Stimulated activated CD8-positive, alpha-beta memory T cell treated with anti-CD3 and anti-CD28 coated beads, Interleukin-15, amount 100 ng/mL, for 24 hours (primary cell): Measurements from ENCODE around the gene PREX1.

Source experiments
- DNase-seq: peaks from one replicate; pipeline ENCODE4 v3.0.0-alpha.2; 2020; ENCODE audit warnings: low read depth

PREX1 gene

GRCh38 chr20:48658198-48658476 is 169.7 kb downstream of the PREX1 start:
- DNase-seq, result no peak

- no peak for DNase-seq
Measured at GRCh38 chr20:48657426-48658197, 170.2 kb downstream of the PREX1 start.

DNA sequence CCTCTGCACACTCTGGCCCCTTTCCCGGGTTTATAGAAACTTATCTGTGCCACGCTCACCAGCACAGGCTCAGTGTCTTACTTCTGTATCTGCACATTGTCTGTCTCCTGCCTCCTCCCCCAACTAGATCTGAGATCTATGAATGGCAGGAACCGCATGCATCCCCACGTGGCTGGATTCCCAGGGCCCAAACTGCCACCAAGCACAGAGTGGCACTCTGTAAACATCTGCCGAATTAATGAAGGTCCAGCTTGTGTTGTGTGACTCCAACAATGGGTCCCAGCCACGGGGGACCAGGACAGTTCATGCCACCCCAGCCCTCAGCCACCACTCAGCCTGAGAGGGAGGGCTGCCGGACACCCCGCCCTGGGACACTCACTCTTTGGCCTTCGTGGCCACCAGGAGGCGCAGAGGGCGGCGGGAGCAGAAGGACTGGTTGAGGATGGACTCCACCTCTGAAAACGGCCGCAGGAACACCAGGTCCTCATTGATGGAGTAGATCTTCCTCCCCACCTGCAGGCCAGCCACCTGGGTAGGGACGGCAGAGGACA is 171.1 kb downstream of the PREX1 start:
- no peak for DNase-seq

DNA sequence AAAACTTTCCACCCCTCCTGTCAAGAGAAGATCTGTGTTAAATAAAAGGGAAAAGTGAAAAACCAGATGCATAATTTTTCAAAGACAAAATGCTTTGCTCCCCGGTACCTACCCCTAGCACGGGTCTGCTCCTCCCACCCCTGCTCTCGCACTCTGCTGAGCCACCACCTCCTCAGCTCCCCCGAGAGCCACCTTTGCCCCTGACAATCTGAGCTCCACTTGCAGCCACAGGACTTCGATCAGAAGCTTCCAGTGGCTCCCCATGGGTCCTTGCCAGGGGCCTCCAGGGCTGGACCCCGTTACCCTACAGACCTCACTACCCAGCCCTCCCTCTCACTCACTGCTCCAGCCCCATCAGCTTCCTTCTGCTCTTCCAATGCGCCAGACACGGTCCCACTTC is 171.7 kb downstream of the PREX1 start:
- DNase-seq, result no peak

DNA sequence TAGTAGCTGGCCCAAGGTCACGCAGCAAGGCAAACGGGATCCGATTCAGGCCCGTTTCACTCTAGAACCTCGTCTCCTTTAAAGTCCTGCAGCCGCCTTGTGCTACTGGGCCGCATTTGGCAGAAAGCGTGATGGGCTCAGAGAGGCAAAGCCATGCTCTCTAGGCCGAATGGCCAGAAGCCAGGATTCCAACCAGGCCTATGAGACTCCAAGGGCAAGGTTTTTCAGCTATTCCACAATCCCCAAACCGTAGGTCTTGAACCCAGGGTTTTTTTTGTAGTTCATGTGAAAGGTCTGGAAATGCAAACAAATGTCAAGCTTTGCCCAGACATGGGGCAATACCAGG is 174.1 kb downstream of the PREX1 start:
- DNase-seq, result no peak

GRCh38 chr20:48652961-48653705 is 174.7 kb downstream of the PREX1 start:
- DNase-seq, result no peak

- no peak for DNase-seq
Measured at GRCh38 chr20:48651960-48652359, 175.8 kb downstream of the PREX1 start.

GRCh38 chr20:48651271-48651670 is 176.5 kb downstream of the PREX1 start:
- no peak for DNase-seq

DNA sequence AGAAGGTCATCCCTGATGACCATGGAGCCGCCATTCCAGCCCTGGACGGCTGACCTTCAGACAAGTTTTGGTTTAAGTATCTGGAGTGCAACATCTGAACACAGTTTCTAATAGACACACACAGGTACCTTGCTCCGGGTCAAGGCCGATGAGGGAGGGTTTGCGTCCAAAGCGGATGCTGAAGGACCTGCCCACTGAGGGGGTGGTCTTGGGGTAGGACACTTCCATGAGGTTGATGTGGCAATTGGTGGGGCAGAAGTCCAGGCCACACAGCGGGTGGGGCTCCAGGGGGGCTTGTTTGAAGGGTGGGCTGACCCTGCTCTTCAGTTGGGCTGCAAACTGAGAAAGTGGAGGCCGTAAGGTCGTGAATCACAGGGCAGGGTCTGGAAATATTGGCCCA is 177.9 kb downstream of the PREX1 start:
- no peak for DNase-seq

GRCh38 chr20:48649104-48649626 is 178.6 kb downstream of the PREX1 start:
- no peak for DNase-seq

- no peak for DNase-seq
Measured at GRCh38 chr20:48648482-48649051, 179.2 kb downstream of the PREX1 start.

DNA sequence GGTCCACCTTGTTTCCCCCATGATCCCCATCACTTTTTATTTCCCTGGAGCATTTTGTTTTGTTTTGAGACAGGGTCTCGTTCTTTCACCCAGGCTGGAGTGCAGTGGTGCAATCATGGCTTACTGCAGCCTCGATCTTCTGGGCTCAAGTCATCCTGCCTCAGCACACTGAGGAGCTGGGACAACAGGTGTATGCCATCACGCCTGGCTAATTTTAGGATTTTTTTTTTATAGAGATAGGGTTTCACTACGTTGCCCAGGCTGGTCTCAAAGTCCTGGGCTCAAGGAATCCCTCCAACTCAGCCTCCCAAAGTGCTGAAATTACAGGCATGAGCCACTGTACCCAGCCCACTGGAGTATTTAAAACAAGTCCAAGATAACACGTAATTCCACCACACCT is 179.9 kb downstream of the PREX1 start:
- DNase-seq, result no peak

DNA sequence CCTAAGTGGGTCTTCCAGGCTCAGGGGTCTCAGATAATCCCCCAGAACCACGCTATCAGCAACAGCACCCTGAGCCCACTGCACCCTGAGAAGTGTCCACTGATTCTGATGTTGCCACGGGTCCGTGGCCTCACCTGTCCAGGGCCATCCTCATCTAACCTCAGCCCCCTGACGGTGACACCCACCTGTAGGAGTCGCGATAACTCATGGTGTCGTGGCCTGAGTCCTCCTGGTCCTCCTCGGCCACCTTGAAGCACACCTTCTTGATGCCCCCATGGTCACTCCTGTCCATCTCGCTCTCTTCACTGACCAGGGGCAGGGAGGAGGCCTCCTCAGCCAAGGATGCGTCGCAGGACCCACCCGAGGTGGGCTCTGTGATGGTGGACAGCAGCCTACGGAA is 182.1 kb downstream of the PREX1 start:
- no peak for DNase-seq

DNA sequence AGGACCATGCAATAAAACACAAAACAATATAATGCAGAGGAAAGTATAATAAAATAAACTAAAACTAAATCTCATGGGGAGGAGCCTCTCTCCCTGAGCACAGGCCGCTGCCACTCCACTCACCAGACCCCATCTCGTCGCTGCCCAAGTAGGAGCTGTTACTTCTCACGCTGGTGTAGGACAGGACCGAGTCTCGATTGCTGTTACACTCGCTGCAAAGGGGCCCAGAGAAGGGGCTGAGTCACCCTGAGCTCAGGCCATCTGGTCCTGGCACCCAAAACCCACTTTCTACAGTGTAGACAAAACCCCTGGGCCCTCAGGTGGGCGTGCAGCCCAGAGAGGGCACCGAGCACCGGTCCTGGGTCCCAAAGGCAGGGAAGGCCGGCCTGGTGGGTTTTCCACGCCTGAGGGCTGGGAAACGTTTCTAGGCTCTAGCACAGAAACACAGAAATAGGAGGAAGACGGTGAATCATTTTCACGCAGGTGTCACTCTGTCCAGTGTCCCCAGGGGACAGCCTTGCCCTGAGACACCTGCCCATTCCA is 183.4 kb downstream of the PREX1 start:
- DNase-seq, result no peak

GRCh38 chr20:48642105-48642880 is 185.5 kb downstream of the PREX1 start:
- no peak for DNase-seq

DNA sequence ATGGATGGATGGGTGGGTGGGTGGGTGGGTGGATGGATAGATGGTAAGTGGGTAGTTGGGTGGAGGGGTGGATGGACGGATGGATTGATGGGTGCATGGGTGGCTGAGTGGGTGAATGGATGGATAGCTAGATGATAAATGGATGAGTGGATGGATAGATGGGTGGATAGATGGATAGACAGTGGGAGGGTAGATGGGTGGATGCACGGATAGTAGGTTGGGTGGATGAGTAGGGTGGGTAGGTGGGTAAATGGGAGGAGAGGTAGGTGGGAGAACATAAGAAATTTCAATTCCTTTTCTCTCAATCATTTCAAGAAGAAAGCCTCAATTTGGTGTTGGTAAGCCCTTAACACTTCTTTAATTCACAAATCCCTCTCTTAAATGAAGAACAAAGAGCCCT is 186.9 kb downstream of the PREX1 start:
- DNase-seq, result no peak

DNA sequence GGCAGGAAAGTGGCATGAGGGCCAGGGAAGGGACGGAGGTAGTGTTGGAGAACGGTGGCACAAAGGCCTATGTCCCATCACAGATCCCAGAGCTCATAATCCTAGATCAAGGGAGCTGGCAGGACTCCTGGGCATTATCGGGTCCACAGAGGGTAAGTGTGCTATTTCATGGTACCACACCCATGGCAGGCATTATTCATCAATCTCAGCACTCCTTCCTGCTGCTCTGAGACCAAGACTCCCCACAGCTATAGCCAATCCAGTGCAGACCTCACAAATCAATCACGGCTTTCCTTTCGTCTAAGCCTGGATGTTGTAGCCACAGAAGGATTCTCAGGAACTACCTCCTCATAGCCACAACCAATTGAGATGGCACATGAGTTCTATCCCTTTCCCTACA is 187.9 kb downstream of the PREX1 start:
- DNase-seq, result no peak

GRCh38 chr20:48638546-48638945 is 189.3 kb downstream of the PREX1 start:
- DNase-seq, result no peak

- DNase-seq, result no peak
Measured at GRCh38 chr20:48637461-48637860, 190.3 kb downstream of the PREX1 start.

GRCh38 chr20:48636301-48636700 is 191.5 kb downstream of the PREX1 start:
- no peak for DNase-seq

GRCh38 chr20:48635791-48636267 is 192.0 kb downstream of the PREX1 start:
- peak; percentile 60 for DNase-seq

- no peak for DNase-seq
Measured at GRCh38 chr20:48635361-48635760, 192.4 kb downstream of the PREX1 start.
